ENCODE measurements around the gene GRK6. TPM values are rescaled to one million over a fixed set of nuclear protein-coding genes. Genes with fewer than 3 reads are reported as not detected.

The GRK6 gene
- total RNA-seq, 1 donor from 2014 or later: 12.5 TPM

GRCh38 chr5:177452688-177453638 is 26.5 kb downstream of the GRK6 start:
- Histone ChIP-seq H3K4me1 (ENCODE audit: control insufficient read depth in 3 of 3, insufficient read depth in 3 of 3, low read length in 3 of 3) (peaks cover 25 to 40% (median 28%) of the 10 kb centered on the region in 3 donors), H3K27me3 (ENCODE audit: control insufficient read depth in 3 of 3, insufficient read depth in 3 of 3, low read length in 3 of 3) (peaks cover 0 to 45% (median 34%) of the 10 kb centered on the region in 3 donors)

DNA sequence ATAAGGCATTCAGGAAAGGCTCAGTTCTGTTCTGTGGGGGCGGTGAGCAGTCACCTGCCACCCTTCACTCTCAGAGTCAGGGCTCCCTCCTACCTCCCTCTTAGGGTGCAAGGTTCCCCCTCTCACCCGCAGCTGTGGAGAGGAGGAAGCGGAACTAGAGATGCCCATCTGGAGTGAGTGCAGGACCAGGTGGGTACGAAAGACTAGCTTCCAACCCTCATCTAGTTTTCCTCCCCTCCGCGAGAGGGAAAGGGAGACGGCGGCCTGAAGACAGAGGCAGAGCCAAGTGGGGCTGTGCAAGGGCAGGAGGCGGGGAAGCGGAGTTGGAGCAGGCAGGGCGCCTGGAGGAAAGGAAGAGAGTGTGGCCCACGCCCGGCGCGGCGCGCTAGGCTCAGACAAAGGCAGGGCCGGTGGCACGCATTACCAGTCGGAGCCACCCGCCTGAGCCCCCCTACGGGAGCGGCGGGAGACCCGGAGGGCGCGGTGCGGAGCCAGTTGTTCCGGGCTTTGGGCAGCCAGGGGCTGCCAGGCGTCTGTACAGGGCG is 27.4 kb downstream of the GRK6 start:
- peaks cover 24 to 32% (median 25%) of the 10 kb centered on the region in 3 donors for H3K4me1 ChIP-seq (ENCODE audit: control insufficient read depth in 3 of 3, insufficient read depth in 3 of 3, low read length in 3 of 3)
- peak overlapping the region in 2 of 3 donors; percentile 53 to 64 for H3K9ac ChIP-seq (ENCODE audit: low read depth in 1 of 3, low read length in 3 of 3)
- H3K27me3 ChIP-seq (ENCODE audit: control insufficient read depth in 3 of 3, insufficient read depth in 3 of 3, low read length in 3 of 3): peaks cover 0 to 38% (median 34%) of the 10 kb centered on the region in 3 donors
- peaks cover 0 to 5% (median 1%) of the 10 kb centered on the region in 3 donors for H3K36me3 ChIP-seq (ENCODE audit: control insufficient read depth in 3 of 3, insufficient read depth in 3 of 3, low read length in 3 of 3)
- peak overlapping the region; percentile 49 to 61 (median 59) for H3K4me3 ChIP-seq (ENCODE audit: low read length in 3 of 3)
- H3K27ac ChIP-seq (ENCODE audit: low read depth, low read length): no peak overlapping the region
- H3K9me3 ChIP-seq (ENCODE audit: control insufficient read depth in 3 of 3, low read length in 3 of 3): no peaks in the 10 kb centered on the region

More at GRCh38 chr5:177452688-177453638, 26.5 kb downstream of the GRK6 start:
- Histone ChIP-seq H3K9ac (ENCODE audit: low read depth in 1 of 3, low read length in 3 of 3) (peak overlapping the region in 1 of 3 donors; percentile 8), H3K36me3 (ENCODE audit: control insufficient read depth in 3 of 3, insufficient read depth in 3 of 3, low read length in 3 of 3) (no peaks in the 10 kb centered on the region), H3K4me3 (ENCODE audit: low read length in 3 of 3) (no peak overlapping the region), H3K9me3 (ENCODE audit: control insufficient read depth in 3 of 3, low read length in 3 of 3) (no peaks in the 10 kb centered on the region), H3K27ac (ENCODE audit: low read depth, low read length) (no peak overlapping the region)

DNA sequence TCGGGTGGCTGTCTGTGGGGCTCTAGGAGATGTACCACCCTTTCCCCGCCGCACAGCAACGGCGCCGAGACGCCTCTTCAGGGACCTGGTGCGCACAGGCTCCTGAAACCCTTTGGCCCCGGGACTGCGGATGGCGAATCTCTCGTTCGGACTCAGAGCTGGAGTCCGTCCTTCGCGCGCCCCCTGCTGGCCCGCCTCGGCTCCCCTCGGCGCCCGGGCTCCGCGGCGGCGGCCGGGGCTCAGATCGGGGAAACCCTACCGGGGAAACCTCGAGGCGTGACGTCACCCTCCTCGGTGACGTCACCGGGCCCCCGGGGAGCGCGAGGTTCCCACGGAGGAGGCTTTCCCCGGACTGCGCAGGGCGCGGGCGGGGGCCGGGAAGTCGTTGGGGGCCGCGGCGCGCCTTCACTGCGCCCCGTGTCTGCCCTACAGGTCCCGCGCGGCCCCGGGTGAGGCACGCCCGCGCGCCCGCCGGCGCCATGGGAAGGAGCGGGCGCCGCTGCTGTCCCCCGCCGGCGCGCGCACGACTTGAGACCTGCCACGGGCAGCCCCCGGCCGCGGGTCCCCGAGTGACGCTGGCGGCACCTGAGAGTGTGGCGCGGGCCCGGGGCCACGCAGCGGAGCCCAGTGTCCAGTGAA is 28.0 kb downstream of the GRK6 start:
- Histone ChIP-seq H3K9ac (ENCODE audit: low read depth in 1 of 3, low read length in 3 of 3) (peak overlapping the region; percentile 20 to 70 (median 59)), H3K9me3 (ENCODE audit: control insufficient read depth in 3 of 3, low read length in 3 of 3) (no peaks in the 10 kb centered on the region), H3K27ac (ENCODE audit: low read depth, low read length) (no peak overlapping the region), H3K27me3 (ENCODE audit: control insufficient read depth in 3 of 3, insufficient read depth in 3 of 3, low read length in 3 of 3) (peaks cover 0 to 38% (median 30%) of the 10 kb centered on the region in 3 donors), H3K36me3 (ENCODE audit: control insufficient read depth in 3 of 3, insufficient read depth in 3 of 3, low read length in 3 of 3) (peaks cover 0 to 6% (median 2%) of the 10 kb centered on the region in 3 donors), H3K4me1 (ENCODE audit: control insufficient read depth in 3 of 3, insufficient read depth in 3 of 3, low read length in 3 of 3) (peaks cover 24 to 32% (median 25%) of the 10 kb centered on the region in 3 donors), H3K4me3 (ENCODE audit: low read length in 3 of 3) (peak overlapping the region; percentile 59 to 81 (median 61))

DNA sequence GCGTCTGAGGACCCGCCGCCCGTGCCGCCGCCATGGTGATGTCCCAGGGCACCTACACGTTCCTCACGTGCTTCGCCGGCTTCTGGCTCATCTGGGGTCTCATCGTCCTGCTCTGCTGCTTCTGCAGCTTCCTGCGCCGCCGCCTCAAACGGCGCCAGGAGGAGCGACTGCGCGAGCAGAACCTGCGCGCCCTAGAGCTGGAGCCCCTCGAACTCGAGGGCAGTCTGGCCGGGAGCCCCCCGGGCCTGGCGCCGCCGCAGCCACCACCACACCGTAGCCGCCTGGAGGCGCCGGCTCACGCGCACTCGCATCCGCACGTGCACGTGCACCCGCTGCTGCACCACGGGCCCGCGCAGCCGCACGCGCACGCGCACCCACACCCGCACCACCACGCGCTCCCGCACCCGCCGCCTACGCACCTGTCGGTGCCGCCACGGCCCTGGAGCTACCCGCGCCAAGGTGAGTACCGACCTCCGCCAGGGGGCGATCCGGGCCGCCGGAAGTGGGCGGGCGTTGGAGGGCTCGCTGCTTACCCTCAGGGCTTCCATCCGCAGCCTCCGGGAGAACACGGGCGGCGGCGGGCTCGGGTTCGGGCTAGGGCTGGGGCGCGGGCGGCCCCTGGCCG is 28.7 kb downstream of the GRK6 start:
- Histone ChIP-seq H3K9me3 (ENCODE audit: control insufficient read depth in 3 of 3, low read length in 3 of 3) (no peaks in the 10 kb centered on the region), H3K27me3 (ENCODE audit: control insufficient read depth in 3 of 3, insufficient read depth in 3 of 3, low read length in 3 of 3) (peaks cover 0 to 32% (median 23%) of the 10 kb centered on the region in 3 donors), H3K4me3 (ENCODE audit: low read length in 3 of 3) (peak overlapping the region; percentile 61 to 81 (median 65)), H3K36me3 (ENCODE audit: control insufficient read depth in 3 of 3, insufficient read depth in 3 of 3, low read length in 3 of 3) (peaks cover 0 to 6% (median 4%) of the 10 kb centered on the region in 3 donors), H3K4me1 (ENCODE audit: control insufficient read depth in 3 of 3, insufficient read depth in 3 of 3, low read length in 3 of 3) (peaks cover 24 to 32% (median 25%) of the 10 kb centered on the region in 3 donors), H3K27ac (ENCODE audit: low read depth, low read length) (no peak overlapping the region), H3K9ac (ENCODE audit: low read depth in 1 of 3, low read length in 3 of 3) (peak overlapping the region; percentile 20 to 73 (median 65))

DNA sequence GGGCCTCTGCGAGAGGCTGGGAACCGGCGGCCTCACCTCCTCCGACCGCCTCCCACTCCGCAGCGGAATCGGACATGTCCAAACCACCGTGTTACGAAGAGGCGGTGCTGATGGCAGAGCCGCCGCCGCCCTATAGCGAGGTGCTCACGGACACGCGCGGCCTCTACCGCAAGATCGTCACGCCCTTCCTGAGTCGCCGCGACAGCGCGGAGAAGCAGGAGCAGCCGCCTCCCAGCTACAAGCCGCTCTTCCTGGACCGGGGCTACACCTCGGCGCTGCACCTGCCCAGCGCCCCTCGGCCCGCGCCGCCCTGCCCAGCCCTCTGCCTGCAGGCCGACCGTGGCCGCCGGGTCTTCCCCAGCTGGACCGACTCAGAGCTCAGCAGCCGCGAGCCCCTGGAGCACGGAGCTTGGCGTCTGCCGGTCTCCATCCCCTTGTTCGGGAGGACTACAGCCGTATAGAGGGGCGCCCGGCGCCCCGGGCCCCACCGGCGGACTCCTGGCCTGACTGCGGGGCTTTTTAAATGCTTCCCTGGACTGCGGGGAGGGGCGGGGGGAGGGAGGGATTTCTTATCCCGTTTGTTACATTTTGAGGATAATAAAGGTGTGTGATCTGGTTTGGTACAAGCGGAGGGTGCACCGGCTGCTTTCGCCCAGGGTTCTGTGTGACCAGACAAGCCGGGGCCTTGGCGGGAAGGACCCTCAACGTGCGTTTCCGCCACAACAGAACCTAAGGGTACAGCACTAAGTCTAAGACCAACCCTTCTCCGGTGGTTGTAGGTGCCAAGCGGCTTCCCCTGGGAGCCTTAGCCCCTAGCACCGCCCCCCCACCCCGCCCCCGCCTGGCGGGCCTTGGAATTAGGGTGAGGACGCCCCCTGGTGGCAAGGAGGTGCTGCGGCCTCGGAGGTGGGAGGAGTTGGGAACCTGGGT is 29.4 kb downstream of the GRK6 start:
- H3K27me3 ChIP-seq (ENCODE audit: control insufficient read depth in 3 of 3, insufficient read depth in 3 of 3, low read length in 3 of 3): peaks cover 0 to 25% (median 16%) of the 10 kb centered on the region in 3 donors
- H3K4me3 ChIP-seq (ENCODE audit: low read length in 3 of 3): peak overlapping the region; percentile 61 to 81 (median 65)
- peak overlapping the region; percentile 51 to 73 (median 65) for H3K9ac ChIP-seq (ENCODE audit: low read depth in 1 of 3, low read length in 3 of 3)
- peaks cover 24 to 32% (median 25%) of the 10 kb centered on the region in 3 donors for H3K4me1 ChIP-seq (ENCODE audit: control insufficient read depth in 3 of 3, insufficient read depth in 3 of 3, low read length in 3 of 3)
- H3K27ac ChIP-seq (ENCODE audit: low read depth, low read length): no peak overlapping the region
- peaks cover 0 to 6% (median 6%) of the 10 kb centered on the region in 3 donors for H3K36me3 ChIP-seq (ENCODE audit: control insufficient read depth in 3 of 3, insufficient read depth in 3 of 3, low read length in 3 of 3)
- no peaks in the 10 kb centered on the region for H3K9me3 ChIP-seq (ENCODE audit: control insufficient read depth in 3 of 3, low read length in 3 of 3)

GRCh38 chr5:177456591-177456964 is 30.1 kb downstream of the GRK6 start:
- Histone ChIP-seq H3K27me3 (ENCODE audit: control insufficient read depth in 3 of 3, insufficient read depth in 3 of 3, low read length in 3 of 3) (peaks cover 0 to 22% (median 14%) of the 10 kb centered on the region in 3 donors), H3K4me3 (ENCODE audit: low read length in 3 of 3) (no peak overlapping the region), H3K4me1 (ENCODE audit: control insufficient read depth in 3 of 3, insufficient read depth in 3 of 3, low read length in 3 of 3) (peaks cover 24 to 32% (median 26%) of the 10 kb centered on the region in 3 donors), H3K9me3 (ENCODE audit: control insufficient read depth in 3 of 3, low read length in 3 of 3) (no peaks in the 10 kb centered on the region), H3K9ac (ENCODE audit: low read depth in 1 of 3, low read length in 3 of 3) (peak overlapping the region in 1 of 3 donors; percentile 3), H3K27ac (ENCODE audit: low read depth, low read length) (no peak overlapping the region), H3K36me3 (ENCODE audit: control insufficient read depth in 3 of 3, insufficient read depth in 3 of 3, low read length in 3 of 3) (peaks cover 0 to 6% (median 6%) of the 10 kb centered on the region in 3 donors)

- peaks cover 24 to 32% (median 26%) of the 10 kb centered on the region in 3 donors for H3K4me1 ChIP-seq (ENCODE audit: control insufficient read depth in 3 of 3, insufficient read depth in 3 of 3, low read length in 3 of 3)
- peaks cover 0 to 16% (median 8%) of the 10 kb centered on the region in 3 donors for H3K27me3 ChIP-seq (ENCODE audit: control insufficient read depth in 3 of 3, insufficient read depth in 3 of 3, low read length in 3 of 3)
- no peak overlapping the region for H3K4me3 ChIP-seq (ENCODE audit: low read length in 3 of 3)
- H3K9ac ChIP-seq (ENCODE audit: low read depth in 1 of 3, low read length in 3 of 3): peak overlapping the region in 1 of 3 donors; percentile 3
- peak overlapping the region; percentile 12 for H3K27ac ChIP-seq (ENCODE audit: low read depth, low read length)
- H3K9me3 ChIP-seq (ENCODE audit: control insufficient read depth in 3 of 3, low read length in 3 of 3): no peaks in the 10 kb centered on the region
- peaks cover 0 to 6% (median 6%) of the 10 kb centered on the region in 3 donors for H3K36me3 ChIP-seq (ENCODE audit: control insufficient read depth in 3 of 3, insufficient read depth in 3 of 3, low read length in 3 of 3)
Measured at GRCh38 chr5:177456976-177457851, 30.7 kb downstream of the GRK6 start.
